Glutamatergic neuron (in vitro differentiated cells): ENCODE data around the gene TP53BP2. TPM values are rescaled to one million over a fixed set of nuclear protein-coding genes. Genes with fewer than 3 reads are reported as not detected.

Source experiments
- DNase-seq: peaks from one replicate; pipeline ENCODE4 v3.0.0; 2022
- H3K27ac Mint-ChIP-seq: one replicate; pipeline ENCODE4 v1.8.0; 2020; ENCODE audit warnings: mild to moderate bottlenecking, mixed read lengths, inconsistent platforms; ENCODE audit not compliant: unreplicated experiment
- H3K27me3 Mint-ChIP-seq: one replicate; pipeline ENCODE4 v1.8.0; 2020; ENCODE audit warnings: mild to moderate bottlenecking, moderate library complexity, mixed read lengths, inconsistent platforms; ENCODE audit not compliant: unreplicated experiment
- H3K36me3 Mint-ChIP-seq: one replicate; pipeline ENCODE4 v1.8.0; 2020; ENCODE audit warnings: mild to moderate bottlenecking, mixed read lengths, inconsistent platforms; ENCODE audit not compliant: unreplicated experiment
- H3K4me1 Mint-ChIP-seq: one replicate; pipeline ENCODE4 v1.8.0; 2020; ENCODE audit warnings: mild to moderate bottlenecking, low read depth, mixed read lengths, inconsistent platforms; ENCODE audit not compliant: unreplicated experiment
- H3K4me3 Mint-ChIP-seq: one replicate; pipeline ENCODE4 v1.8.0; 2020; ENCODE audit warnings: mild to moderate bottlenecking, mixed read lengths, inconsistent platforms; ENCODE audit not compliant: unreplicated experiment
- H3K9me3 Mint-ChIP-seq: one replicate; pipeline ENCODE4 v1.8.0; 2020; ENCODE audit warnings: mild to moderate bottlenecking, moderate library complexity, mixed read lengths, inconsistent platforms; ENCODE audit not compliant: unreplicated experiment
- CTCF ChIP-seq: fragments of 200-600 bp; sonication (generic); IDR thresholded peaks from one replicate; pipeline ENCODE4 v1.5.0; 2021; ENCODE audit not compliant: partially characterized antibody, unreplicated experiment
- total RNA-seq: library from RNA; stranded (reverse); fragmentation: NEBNext Ultra II Directional; extraction: Animal tissue kit (Norgen Biotek cat#: 25700); gene quantifications from one replicate; pipeline ENCODE4 v1.2.1, GENCODE V29; 2021; ENCODE audit not compliant: unreplicated experiment

Gene TP53BP2
- total RNA-seq, 1 donor from 2014 or later: 50.7 TPM

GRCh38 chr1:223775711-223776074 is 70.1 kb downstream of the TP53BP2 start:
- Mint-ChIP-seq H3K36me3 (peaks cover 3% of the 10 kb centered on the region), H3K4me1 (peaks cover 3% of the 10 kb centered on the region)
- TF ChIP-seq CTCF: no peak

GRCh38 chr1:223775054-223775453 is 70.7 kb downstream of the TP53BP2 start:
- H3K27me3 Mint-ChIP-seq: peaks cover 2% of the 10 kb centered on the region
- peaks cover 3% of the 10 kb centered on the region for H3K36me3 Mint-ChIP-seq
- H3K9me3 Mint-ChIP-seq: no peaks in the 10 kb centered on the region
- DNase-seq: no peak
- no peak for TF ChIP-seq CTCF
- H3K4me3 Mint-ChIP-seq: no peak overlapping the region
- no peak overlapping the region for H3K27ac Mint-ChIP-seq
- H3K4me1 Mint-ChIP-seq: peaks cover 3% of the 10 kb centered on the region

More at GRCh38 chr1:223775711-223776074, 70.1 kb downstream of the TP53BP2 start:
- H3K4me3 Mint-ChIP-seq: no peak overlapping the region
- peaks cover 2% of the 10 kb centered on the region for H3K27me3 Mint-ChIP-seq
- H3K9me3 Mint-ChIP-seq: no peaks in the 10 kb centered on the region
- no peak for DNase-seq
- H3K27ac Mint-ChIP-seq: no peak overlapping the region

GRCh38 chr1:223774134-223774814 is 71.5 kb downstream of the TP53BP2 start:
- Mint-ChIP-seq H3K27ac (no peak overlapping the region), H3K36me3 (peaks cover 3% of the 10 kb centered on the region), H3K4me1 (peaks cover 3% of the 10 kb centered on the region)

GRCh38 chr1:223772771-223773160 is 73.0 kb downstream of the TP53BP2 start:
- Mint-ChIP-seq H3K9me3 (no peaks in the 10 kb centered on the region), H3K27me3 (no peaks in the 10 kb centered on the region), H3K27ac (no peak overlapping the region), H3K36me3 (peaks cover 3% of the 10 kb centered on the region), H3K4me1 (peaks cover 3% of the 10 kb centered on the region), H3K4me3 (no peak overlapping the region)
- no peak for TF ChIP-seq CTCF
- no peak for DNase-seq

More at GRCh38 chr1:223774134-223774814, 71.5 kb downstream of the TP53BP2 start:
- TF ChIP-seq CTCF: no peak
- Mint-ChIP-seq H3K4me3 (no peak overlapping the region), H3K9me3 (no peaks in the 10 kb centered on the region), H3K27me3 (no peaks in the 10 kb centered on the region)
- DNase-seq: no peak

GRCh38 chr1:223771814-223772770 is 73.7 kb downstream of the TP53BP2 start:
- Mint-ChIP-seq H3K4me3 (no peak overlapping the region), H3K36me3 (peaks cover 3% of the 10 kb centered on the region), H3K4me1 (no peaks in the 10 kb centered on the region), H3K27ac (no peak overlapping the region), H3K9me3 (no peaks in the 10 kb centered on the region), H3K27me3 (no peaks in the 10 kb centered on the region)
- DNase-seq: no peak
- TF ChIP-seq CTCF: no peak
